HG03575 (cell line): ENCODE results near the gene FAM90A1.
"Not testable (repeated sequence)": the region's sequence is repeated elsewhere in the genome, so short reads cannot be mapped to it uniquely, and the experiment has no call there.

Source experiments
- ATAC-seq: cut with Tn5 transposase; IDR thresholded peaks from one replicate; pipeline ENCODE4 v1.9.1; 2021; ENCODE audit not compliant: unreplicated experiment, insufficient number of reproducible peaks, low FRiP score; ENCODE audit errors: extremely low read depth

FAM90A1 gene, protein sequence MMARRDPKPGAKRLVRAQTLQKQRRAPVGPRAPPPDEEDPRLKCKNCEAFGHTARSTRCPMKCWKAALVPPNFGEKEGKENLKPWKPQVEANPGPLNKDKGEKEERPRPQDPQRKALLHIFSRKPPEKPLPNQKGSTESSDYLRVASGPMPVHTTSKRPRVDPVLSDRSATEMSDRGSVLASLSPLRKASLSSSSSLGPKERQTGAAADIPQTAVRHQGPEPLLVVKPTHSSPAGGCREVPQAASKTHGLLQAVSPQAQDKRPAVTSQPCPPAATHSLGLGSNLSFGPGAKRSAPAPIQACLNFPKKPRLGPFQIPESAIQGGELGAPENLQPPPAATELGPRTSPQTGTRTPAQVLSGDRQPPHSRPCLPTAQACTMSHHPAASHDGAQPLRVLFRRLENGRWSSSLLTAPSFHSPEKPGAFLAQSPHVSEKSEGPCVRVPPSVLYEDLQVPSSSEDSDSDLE

GRCh38 chr12:8226992-8227731 is at the start of gene FAM90A1:
Gene FAM90A1 (minus strand): TSS chr12:8227618. CDS start chr12:8224832, 2,786 bp downstream.
- not testable (repeated sequence) for ATAC-seq

DNA sequence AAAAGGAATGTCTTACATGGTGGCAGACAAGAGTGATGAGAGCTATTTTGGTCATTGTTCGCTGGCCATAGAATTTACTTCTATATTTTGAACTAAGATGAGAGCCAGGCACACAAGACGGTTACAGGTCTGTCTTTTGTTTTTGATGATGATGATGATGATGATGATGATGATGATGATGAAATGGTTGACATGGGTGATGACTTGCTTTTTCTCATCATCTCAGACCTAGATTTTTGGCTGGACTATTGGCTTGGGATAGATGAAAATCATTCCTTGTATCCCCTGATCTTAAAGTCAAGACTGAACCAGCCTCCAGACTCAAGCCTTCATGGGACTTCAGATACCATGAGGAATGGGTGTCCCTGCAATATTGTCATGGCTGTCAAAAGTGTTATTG is 49.0 kb upstream of the FAM90A1 start:
- ATAC-seq: not testable (repeated sequence)

GRCh38 chr12:8266706-8267105 is 39.3 kb upstream of the FAM90A1 start:
- not testable (repeated sequence) for ATAC-seq

GRCh38 chr12:8264236-8264635 is 36.8 kb upstream of the FAM90A1 start:
- ATAC-seq: not testable (repeated sequence)

DNA sequence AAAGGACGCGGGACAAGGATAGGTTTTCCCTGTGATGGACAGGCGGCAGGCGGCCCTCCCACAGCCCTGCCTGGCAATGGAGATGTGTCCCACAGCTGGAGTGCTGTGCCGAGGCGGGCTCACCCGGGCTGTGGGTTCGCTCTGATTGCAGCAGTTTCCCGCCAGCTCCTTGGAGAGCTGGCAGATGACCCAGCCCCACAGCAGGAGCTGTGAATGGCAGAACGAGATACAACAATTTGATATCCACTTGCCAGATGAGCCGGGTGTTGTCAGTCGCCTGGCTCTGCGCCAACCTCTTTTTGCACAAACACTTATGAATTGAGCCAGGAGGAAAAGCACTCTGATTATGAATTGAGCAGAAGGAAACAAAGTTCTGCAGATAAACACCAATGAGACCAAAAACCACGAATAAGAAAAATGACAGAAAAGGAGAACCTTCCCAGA is 33.7 kb upstream of the FAM90A1 start:
- not testable (repeated sequence) for ATAC-seq

DNA sequence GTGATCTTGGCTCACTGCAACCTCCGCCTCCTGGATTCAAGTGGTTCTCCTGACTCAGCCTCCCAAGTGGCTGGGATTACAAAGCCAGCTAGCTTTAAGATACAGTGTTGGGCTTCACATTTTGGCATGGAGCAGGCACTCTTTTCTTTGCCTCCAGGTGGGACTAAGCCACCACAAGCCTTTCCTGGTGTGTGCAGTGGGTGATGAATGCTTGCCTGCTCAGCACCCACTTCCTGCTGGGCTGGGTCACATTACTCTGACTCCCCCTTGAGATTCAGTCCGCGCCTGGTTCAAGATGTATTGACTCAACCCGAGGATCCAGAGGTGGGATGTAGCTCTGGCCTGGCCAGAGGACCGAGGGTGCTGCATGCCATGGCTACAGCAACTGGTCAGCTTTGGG is 28.9 kb upstream of the FAM90A1 start:
- ATAC-seq: not testable (repeated sequence)

DNA sequence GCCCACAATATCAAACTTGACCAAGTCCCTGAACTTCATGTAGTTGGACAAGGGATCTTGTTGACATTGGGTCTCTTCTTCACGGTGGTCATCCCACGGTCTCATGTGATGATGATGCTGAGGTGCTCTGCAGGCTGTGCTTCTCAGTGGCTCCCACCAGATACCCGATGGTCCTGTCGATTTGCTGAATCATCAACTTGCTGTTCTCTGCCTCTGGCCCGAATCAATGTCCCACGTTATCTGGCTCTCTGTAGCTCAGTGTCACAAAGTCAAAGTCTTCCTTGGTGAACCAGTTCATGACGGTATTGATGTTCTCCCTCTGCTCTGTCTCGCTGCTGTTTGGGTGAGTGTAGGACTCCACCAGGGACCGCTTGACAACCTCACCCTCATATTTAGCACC is 27.3 kb upstream of the FAM90A1 start:
- not testable (repeated sequence) for ATAC-seq

GRCh38 chr12:8252056-8252818 is 24.8 kb upstream of the FAM90A1 start:
- ATAC-seq: not testable (repeated sequence)

DNA sequence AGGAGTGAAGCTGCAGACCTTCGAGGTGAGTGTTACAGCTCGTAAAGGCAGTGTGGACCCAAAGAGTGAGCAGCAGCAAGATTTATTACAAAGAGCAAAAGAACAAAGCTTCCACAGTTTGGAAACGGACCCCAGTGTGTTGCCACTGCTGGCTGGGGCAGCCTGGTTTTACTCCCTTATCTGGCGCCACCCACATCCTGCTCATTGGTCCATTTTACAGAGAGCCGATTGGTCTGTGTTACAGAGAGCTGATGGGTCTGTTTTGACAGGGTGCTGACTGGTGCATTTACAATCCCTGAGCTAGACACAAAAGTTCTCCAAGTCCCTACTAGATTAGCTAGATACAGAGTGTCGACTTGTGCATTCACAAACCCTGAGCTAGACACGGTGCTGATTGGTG is 24.2 kb upstream of the FAM90A1 start:
- not testable (repeated sequence) for ATAC-seq

DNA sequence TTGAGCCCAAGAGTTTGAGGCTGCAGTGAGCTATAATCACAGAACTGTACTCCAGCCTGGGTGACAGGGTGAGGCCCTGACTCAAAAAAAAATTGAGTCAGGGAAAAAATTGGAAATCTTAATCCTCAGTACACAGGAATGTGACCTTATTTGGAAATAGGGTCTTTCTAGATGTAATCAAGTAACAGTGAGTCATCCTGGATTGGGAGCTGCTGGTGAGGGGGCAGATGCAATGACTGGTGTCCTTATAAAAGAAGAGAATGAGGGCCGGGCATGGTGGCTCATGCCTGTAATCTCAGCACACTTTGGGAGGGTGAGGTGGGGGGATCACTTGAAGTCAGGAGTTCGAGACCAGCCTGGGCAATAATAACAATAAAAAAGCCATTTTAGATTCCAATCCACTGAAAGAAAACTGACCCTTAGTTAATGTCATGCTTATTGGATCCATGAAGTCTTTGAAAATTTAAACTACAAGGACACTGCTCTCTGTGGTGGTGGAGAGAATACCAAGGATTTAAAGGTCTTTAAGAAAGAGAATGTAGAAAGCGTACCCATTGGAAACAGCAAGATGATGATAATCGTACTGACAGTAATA is 19.6 kb upstream of the FAM90A1 start:
- ATAC-seq: not testable (repeated sequence)

- ATAC-seq: not testable (repeated sequence)
These were observed 16.3 kb upstream of the FAM90A1 start for GRCh38 chr12:8243682-8244161.

DNA sequence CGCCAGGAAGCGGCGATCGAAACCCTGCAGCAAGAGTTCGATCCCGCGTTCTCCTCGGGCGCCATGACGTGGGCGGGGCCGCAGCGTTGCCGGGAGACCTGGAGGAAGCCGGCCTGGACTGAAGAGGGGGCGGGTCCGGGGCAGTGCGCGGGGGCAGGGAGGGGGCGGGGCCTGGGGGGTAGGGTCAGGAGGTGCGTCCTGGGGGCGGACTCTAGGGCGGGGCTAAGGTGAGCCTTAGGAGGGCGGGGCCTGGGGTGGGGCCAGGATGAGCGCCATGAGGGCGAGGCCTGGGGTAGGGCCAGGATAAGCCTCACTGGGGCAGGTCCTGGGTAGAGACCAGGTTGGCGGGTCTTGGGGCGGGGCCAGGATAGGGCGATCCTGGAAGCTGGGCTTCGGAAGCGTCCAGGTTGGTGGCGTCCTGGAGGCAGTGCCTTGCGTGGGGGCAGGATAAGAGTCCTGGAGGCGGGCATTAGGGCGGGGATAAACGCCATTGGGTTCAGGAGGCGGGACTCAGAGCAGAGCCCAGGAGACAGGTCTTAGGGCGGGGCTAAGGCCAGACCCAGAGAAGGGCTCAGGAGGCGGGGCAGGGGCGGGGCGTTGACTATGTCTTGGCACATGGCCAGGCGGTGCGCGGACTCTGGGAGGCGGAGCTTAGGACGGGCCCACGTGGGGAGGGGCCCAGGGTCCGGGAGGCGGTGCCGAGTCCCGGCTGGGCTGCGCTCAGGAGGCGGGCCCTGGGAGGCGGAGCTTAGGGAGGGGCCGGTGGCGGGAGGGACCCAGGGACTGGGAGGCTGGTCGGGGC is 15.7 kb upstream of the FAM90A1 start:
- not testable (repeated sequence) for ATAC-seq

DNA sequence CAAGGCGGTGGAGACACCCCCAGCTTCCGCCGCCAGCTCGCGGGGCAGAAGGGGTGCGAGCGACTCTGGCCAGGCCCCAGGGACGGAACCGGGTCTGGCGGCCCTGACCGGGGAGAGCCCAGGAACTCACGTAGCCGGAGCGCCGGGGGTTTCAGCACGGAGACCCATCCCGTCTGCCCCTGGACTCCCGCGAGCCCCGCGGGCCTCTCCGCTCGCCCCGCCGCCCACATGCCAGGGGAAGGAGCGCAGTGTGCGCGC is 15.1 kb upstream of the FAM90A1 start:
- not testable (repeated sequence) for ATAC-seq

DNA sequence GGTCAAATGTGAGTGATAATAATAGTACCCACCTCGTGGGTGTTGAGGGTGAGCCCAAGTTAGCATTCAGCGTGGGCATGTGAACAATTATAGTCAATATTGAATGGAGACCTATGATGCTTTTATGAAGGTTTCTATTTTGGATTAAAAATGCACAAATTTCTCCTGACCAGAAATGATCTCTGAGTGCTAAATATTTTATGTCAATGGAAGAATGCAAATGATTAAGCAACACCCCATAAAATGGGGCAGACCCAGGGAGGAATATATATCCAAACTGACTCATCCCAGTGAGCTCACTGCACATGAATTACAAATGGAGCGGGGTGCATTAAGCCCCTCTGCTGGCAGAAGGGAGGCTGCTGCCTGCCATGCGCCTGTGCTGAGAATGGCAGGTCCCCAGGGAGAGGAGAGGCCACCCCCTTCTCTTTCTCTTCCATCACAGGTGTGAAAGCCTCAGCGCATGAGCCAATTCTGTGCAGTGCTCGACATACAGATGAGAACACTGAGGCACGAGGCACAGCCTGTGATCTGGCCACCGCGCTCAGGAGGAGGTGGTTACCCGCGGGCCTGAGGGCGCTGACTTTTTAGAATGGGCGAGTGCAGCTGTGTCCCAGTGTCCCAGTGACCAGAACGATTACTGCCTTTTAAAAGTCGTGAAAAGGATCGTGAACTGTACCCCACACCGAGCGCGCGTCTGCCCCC is 14.7 kb upstream of the FAM90A1 start:
- ATAC-seq: not testable (repeated sequence)

DNA sequence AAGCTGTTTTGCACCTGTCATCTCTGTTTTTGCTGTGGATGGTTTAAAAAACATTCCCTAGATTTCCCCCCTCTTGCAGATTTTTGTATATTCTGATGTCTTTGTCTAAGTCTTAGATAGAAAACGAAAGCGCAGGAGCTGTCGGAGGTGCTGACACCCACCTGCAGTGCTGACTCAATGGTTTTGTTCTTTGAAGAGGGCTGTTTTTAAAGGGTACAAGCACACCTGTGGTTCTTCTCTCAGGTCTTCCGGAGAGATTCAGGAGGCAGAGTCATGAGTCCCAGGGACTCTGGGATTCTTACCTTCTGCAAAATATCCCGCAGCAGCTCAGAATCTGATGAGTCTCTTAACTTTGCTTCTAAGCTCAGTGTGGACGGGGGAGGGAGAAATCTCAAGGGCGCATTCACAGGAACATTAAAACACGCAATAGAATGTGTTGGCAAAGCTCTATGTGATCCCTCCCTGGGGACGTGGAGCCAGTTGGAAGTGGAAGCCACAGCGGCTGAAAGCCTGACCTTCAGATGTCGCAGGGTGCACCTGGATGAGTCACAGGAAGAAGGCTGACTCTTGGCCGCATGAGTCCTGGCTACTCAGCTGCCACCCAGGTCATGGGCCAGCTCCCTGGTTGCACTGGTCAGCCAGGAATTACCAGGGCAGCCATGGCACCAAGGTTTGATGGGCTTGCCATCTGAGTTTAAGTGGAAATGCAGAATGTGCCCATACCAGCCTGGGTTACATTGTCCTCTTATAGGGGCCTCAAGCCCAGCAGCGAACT is 13.1 kb upstream of the FAM90A1 start:
- not testable (repeated sequence) for ATAC-seq

GRCh38 chr12:8237031-8237430 is 9.6 kb upstream of the FAM90A1 start:
- ATAC-seq: not testable (repeated sequence)
